GM12878 (cell line): Measurements from ENCODE around the gene ZNF462. TPM values are rescaled to one million over a fixed set of nuclear protein-coding genes. Genes with fewer than 3 reads are reported as not detected.

ENCODE experiments used
- CEBPZ ChIP-seq: fragments of 150-350 bp; IDR thresholded peaks from 2 replicates; pipeline ENCODE4 v1.6.1; 2016; ENCODE audit warnings: low read depth, low read length
- CREM ChIP-seq: IDR thresholded peaks from 2 replicates; pipeline ENCODE4 v1.6.1; 2014; ENCODE audit warnings: antibody characterized with exemption, low read depth
- CTCF ChIP-seq, 3 experiments: IDR thresholded peaks in 2 of 3; conservative IDR thresholded peaks in 1 of 3; 2 replicates each; pipeline ENCODE4 v1.5.1; 2011; ENCODE audit warnings: low read depth in 3 of 3, low read length in 3 of 3, mild to moderate bottlenecking in 3 of 3, control low read depth in 2 of 3, moderate library complexity in 2 of 3, inconsistent platforms in 1 of 3, mixed read lengths in 1 of 3; ENCODE audit not compliant: control insufficient read depth in 2 of 3, insufficient read depth in 1 of 3; ENCODE audit errors: extremely low read depth in 1 of 3
- EP300 ChIP-seq, 2 experiments: fragments of 150-350 bp in 1 of 2; IDR thresholded peaks; 2 replicates each; pipeline ENCODE4 v1.6.1; 2011 to 2012; ENCODE audit warnings: low read depth in 2 of 2, low read length in 2 of 2, borderline replicate concordance in 1 of 2, improper control_type of control experiment in 1 of 2, inconsistent platforms in 1 of 2; ENCODE audit not compliant: control insufficient read depth in 1 of 2
- LARP7 ChIP-seq: fragments of 450-650 bp; IDR thresholded peaks from 2 replicates; pipeline ENCODE4 v1.6.1; 2017; ENCODE audit warnings: mild to moderate bottlenecking
- STAT3 ChIP-seq: IDR thresholded peaks from 2 replicates; pipeline ENCODE4 v1.6.1; 2011; ENCODE audit warnings: low read depth, low read length, improper control_type of control experiment
- ZNF592 ChIP-seq: fragments of 450-650 bp; IDR thresholded peaks from 2 replicates; pipeline ENCODE4 v1.6.1; 2017; ENCODE audit warnings: mild to moderate bottlenecking, moderate library complexity
- ZZZ3 ChIP-seq: IDR thresholded peaks from 2 replicates; pipeline ENCODE4 v1.6.1; 2011; ENCODE audit warnings: low read depth; ENCODE audit not compliant: control insufficient read depth, insufficient read length
- polyA plus RNA-seq, 11 experiments: library from polyadenylated mRNA; depleted of rRNA in 4 of 11; unstranded in 6 of 11; stranded (reverse) in 5 of 11; fragments of >200 nt; fragmentation: Nextera tagmentation in 4 of 11; fragmentation: Illumina TruSeq in 1 of 11; extraction: Ambion mirVana in 4 of 11; extraction: Trizol in 1 of 11; gene quantifications; 1 replicate in 1 of 11; 2 replicates in 10 of 11; pipeline versions ENCODE4 v1.2.1 to v1.2.3, GENCODE V29; 2011 to 2016; ENCODE audit warnings: inconsistent platforms in 2 of 11, missing spikeins in 2 of 11, low read depth in 1 of 11
- total RNA-seq, 4 experiments: library from RNA; depleted of rRNA in 3 of 4; stranded (reverse); fragments of >200 nt in 3 of 4; fragmentation: Illumina TruSeq in 1 of 4; extraction: Trizol in 1 of 4; gene quantifications; 2 replicates each; pipeline versions ENCODE4 v1.2.1 to v1.2.3, GENCODE V29; 2013 to 2021

ZNF462 gene
- total and polyA plus RNA-seq, 10 of the 15 experiments (the other 5 are each of a cell fraction or from before 2014, with no cell fraction given) = 0.27 to 13.7 (median 0.55) TPM

GRCh38 chr9:107016383-107016782 is 153.4 kb downstream of the ZNF462 start (continued):
- TF ChIP-seq EP300 (IDR thresholded peaks at IDR 0.05; ENCODE audit: borderline replicate concordance in 1 of 2, control insufficient read depth in 1 of 2, low read depth in 2 of 2, low read length in 2 of 2) = no peak
- TF ChIP-seq CTCF (IDR thresholded peaks at IDR 0.05 in 2 of 3, conservative IDR thresholded peaks at IDR 0.05 in 1 of 3; ENCODE audit: control insufficient read depth in 2 of 3, extremely low read depth in 1 of 3, insufficient read depth in 1 of 3, low read depth in 3 of 3, low read length in 3 of 3) = no peak
- TF ChIP-seq CREM = no peak
- TF ChIP-seq LARP7 = no peak
- TF ChIP-seq STAT3 = no peak
- TF ChIP-seq ZNF592 = no peak
- no peak for TF ChIP-seq CEBPZ
- TF ChIP-seq ZZZ3 = no peak
